Urinary bladder (tissue), 4 donors: ENCODE results near the gene DCLK2. TPM values are rescaled to one million over a fixed set of nuclear protein-coding genes. Genes with fewer than 3 reads are reported as not detected.

ENCODE experiments used
- DNase-seq: peaks from one replicate; pipeline ENCODE4 v3.0.0-alpha.2; 2015; ENCODE audit errors: extremely low spot score
- H3K27ac ChIP-seq: one replicate; pipeline ENCODE4 v1.5.1; 2013; ENCODE audit warnings: low read depth, mild to moderate bottlenecking, moderate library complexity
- H3K36me3 ChIP-seq: one replicate; pipeline ENCODE4 v1.6.1; 2013; ENCODE audit warnings: mild to moderate bottlenecking, moderate library complexity; ENCODE audit not compliant: insufficient read depth
- H3K4me1 ChIP-seq: one replicate; pipeline ENCODE4 v1.6.1; 2013; ENCODE audit warnings: mild to moderate bottlenecking, moderate library complexity; ENCODE audit not compliant: insufficient read depth
- H3K4me3 ChIP-seq: one replicate; pipeline ENCODE4 v1.5.1; 2013; ENCODE audit warnings: low read depth, low read length
- WGBS: extraction: QIAGEN DNeasy Blood & Tissue Kit; methylation state at CpG from one replicate; pipeline ENCODE4 v1.1.7; 2013; 5-methylcytosine and 5-hydroxymethylcytosine counted together
- polyA plus RNA-seq: library from polyadenylated mRNA; stranded (reverse); fragments of 200-250 nt; gene quantifications from one replicate; pipeline ENCODE4 v1.2.3, GENCODE V29; 2013
- total RNA-seq: library from RNA; depleted of rRNA; stranded (reverse); fragments of >200 nt; gene quantifications from one replicate; pipeline ENCODE4 v1.2.3, GENCODE V29; 2014
- donor health status: healthy with polysubstance abuse.
- donor health status: healthy.

The DCLK2 gene
- total and polyA plus RNA-seq, 2 donors, result 6.2 to 22.2 TPM

DNA sequence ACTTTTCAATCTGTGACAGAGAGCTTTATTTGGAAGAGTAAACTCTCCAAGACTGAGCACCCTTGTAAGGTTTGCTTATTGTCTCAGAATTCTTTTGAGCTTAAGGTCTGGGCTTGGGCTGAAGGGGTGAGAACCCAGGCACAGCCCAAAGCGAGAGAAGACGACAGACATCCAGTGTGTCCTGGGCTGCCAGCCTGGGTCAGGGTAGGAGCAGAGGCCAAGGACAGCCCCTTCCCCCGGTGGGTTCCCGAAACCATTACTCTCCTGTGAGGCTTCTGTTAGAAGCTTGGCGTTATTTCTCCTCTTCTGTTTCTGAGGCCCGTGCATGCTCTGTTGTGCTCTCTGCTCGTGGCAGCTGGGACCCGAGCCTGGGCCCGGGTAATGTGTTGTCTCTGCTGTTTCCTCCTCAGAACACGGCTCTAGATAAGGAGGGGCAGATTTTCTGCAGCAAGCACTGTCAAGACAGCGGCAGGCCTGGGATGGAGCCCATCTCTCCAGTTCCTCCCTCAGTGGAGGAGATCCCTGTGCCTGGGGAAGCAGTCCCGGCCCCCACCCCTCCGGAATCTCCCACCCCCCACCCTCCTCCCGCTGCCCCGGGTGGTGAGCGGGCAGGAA lies 177.5 kb downstream of the DCLK2 start:
- no peaks in the 10 kb centered on the region for H3K36me3 ChIP-seq
- H3K4me3 ChIP-seq, result no peak overlapping the region
- no peaks in the 10 kb centered on the region for H3K4me1 ChIP-seq
- no peak overlapping the region for H3K27ac ChIP-seq
- no peak for DNase-seq
- 57% methylated on average over 16 of the region's 16 CpGs for WGBS

DNA sequence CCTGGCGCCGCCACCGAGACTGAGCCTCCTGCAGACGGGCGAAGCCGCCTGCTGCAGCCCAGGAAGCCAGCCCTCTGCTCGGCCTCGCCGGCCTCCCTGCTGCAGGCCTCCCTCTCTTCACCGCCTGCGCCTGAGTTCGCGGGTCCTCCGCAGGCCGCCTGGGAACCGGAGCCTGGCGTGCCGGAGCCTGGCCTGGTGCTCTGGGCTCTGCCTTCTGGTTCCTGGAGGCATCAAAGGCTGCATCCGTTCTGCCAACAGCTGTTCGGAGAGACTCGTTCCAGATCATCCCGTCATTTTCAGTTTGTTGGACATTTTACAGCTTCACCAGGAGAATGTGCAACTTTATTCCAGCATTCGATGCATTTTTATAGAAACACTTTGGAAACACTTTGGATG lies 178.0 kb downstream of the DCLK2 start:
- H3K4me1 ChIP-seq, result no peaks in the 10 kb centered on the region
- H3K36me3 ChIP-seq, result no peaks in the 10 kb centered on the region
- no peak overlapping the region for H3K27ac ChIP-seq
- no peak overlapping the region for H3K4me3 ChIP-seq
- DNase-seq, result no peak
- WGBS, result 81% methylated on average over 23 of the region's 23 CpGs

DNA sequence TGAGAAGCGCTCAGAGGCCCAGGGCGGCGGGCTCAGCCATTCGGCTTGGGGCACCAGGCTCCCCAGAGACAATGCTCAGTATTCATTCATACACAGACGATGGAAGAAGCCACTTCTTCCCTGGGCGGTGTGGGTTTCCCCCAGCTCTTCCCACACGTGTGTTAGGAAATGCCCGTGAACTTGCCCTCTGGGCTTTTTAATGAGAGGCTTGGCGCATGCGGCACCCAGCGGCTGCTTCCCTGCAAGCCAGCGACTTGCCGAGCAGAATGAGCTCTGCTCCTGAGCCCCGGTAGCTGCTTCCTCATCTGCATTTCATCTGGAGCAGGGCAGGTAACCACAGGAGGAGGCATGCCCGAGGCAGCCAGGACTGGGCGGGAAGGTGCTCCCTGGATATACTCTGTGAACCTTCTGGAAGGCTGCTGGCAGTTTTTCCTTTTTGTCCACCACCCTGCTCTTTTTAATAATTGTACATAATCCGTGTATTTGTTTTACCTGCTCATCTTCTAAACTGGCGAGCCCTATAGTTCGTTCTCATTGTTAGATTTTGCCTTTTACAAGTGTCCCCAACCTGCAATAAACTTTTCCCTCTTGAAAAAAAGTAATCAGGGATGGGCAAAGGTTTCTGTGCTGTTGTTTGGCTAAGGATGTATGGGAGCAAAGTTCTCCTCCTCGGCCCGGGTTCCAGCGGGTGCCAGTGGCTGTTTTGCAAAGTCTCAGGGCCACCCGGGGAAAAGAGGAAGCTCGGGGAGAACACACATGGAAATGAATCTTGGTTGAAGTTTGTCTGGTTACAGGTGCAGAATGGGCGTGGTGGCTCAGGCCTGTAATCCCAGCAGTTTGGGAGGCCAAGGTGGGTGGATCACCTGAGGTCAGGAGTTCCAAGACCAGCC lies 178.8 kb downstream of the DCLK2 start:
- no peak overlapping the region for H3K27ac ChIP-seq
- no peak for DNase-seq

DNA sequence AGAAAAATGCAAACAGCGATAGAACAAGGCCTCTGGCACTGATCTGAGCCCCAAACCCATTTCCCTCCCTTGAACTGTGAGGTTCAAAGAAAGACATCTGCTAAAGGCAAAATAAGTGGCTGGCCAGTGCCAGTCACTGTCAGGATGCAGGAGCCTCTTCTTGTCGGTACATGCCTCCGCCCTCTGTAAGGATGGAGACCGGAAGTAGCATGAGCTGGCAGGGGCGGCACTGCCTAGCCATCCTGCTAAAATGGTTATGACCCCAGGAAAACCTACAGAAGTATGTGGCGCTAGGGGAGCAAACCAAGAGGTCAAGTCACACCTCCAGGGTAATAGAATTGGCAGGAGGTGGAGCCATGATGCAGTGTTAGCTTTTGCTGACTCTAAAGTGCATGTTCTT lies 180.3 kb downstream of the DCLK2 start:
- Histone ChIP-seq H3K4me3 (no peak overlapping the region), H3K36me3 (no peaks in the 10 kb centered on the region), H3K27ac (no peak overlapping the region), H3K4me1 (no peaks in the 10 kb centered on the region)
- WGBS, result 88% methylated on average over 6 of the region's 6 CpGs
- no peak for DNase-seq

More for the DNA sequence above, 178.8 kb downstream of the DCLK2 start:
- H3K4me3 ChIP-seq, result no peak overlapping the region
- H3K4me1 ChIP-seq, result no peaks in the 10 kb centered on the region
- 88% methylated on average over 25 of the region's 25 CpGs for WGBS
- H3K36me3 ChIP-seq, result no peaks in the 10 kb centered on the region

DNA sequence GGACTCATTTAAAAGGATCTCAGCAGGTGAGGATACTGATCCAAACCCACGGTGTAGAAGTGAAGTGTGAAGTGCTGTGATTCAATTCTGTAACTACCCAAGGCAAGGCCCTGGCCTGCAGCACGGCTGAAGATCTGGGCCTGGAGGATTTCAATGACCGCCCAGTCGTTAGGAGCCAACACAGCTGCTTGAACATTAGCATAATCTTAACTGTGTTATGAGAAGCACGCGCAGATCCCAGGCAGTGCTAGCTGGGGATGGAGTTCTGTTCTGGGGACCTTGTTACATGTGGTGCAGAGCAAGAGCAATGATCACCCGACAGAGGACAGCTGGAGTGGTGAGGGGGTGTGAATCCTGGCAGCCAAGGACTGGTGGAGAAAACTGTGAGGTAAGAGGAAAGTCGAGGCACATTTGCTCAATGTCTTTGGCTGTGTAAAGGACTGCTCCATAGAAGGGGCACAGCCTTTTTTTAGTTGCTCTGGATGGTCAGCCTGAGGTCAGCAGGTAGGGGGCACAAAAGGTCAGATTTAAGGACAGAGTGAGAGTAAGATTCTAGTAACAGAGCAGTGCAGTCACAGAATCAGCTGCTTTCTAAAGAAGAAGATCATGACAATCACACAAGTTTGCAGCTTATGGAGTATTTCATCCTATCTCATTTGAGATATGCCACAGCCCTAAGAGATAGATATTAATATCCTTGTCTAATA lies 181.8 kb downstream of the DCLK2 start:
- WGBS, result 52% methylated on average over 8 of the region's 8 CpGs
- H3K27ac ChIP-seq, result no peak overlapping the region
- H3K4me3 ChIP-seq, result no peak overlapping the region
- H3K4me1 ChIP-seq, result no peaks in the 10 kb centered on the region
- H3K36me3 ChIP-seq, result no peaks in the 10 kb centered on the region
- DNase-seq, result no peak

DNA sequence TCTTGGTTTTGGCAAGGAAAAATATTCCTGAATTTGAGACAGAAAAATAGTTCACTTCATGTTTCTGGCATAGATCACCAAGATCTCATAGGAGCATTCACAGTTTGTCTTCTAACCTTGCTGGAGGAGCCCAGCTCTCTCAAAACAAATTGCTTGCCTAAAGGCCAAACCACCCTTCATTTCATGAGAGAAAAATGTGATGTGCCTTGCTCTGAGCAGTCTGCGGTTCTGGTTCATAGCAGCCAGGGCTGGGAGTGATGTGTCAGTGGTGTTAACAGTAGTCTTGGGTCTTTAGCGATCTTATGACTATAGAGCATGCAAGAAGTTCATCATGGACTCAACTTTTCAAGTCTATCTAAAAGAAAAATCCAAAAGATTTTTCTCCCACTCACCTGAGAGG lies 183.3 kb downstream of the DCLK2 start:
- DNase-seq, result no peak
- Histone ChIP-seq H3K4me3 (no peak overlapping the region), H3K4me1 (no peaks in the 10 kb centered on the region), H3K36me3 (no peaks in the 10 kb centered on the region), H3K27ac (no peak overlapping the region)
- WGBS, result 97% methylated on average over 2 of the region's 2 CpGs

DNA sequence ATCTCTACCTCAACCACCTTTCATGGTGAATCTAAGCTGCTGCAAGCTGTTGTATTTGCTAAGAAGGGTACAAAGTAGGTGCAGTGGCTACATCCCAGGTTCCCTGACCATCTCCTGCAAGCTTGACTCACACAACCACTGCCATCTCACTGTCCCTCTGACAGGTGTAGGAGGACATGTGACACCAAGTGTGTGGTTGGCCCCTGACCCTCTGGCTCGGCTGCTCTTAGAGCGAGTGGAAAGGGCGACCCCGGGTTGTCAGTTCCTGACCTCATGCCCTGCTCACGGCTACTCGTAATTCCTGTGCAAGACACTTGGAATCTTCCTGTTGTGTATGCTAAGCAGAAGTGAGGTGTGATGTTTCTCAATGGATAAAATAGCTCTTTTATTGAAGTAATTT lies 184.4 kb downstream of the DCLK2 start:
- H3K4me1 ChIP-seq, result no peaks in the 10 kb centered on the region
- 92% methylated on average over 6 of the region's 6 CpGs for WGBS
- no peaks in the 10 kb centered on the region for H3K36me3 ChIP-seq
- DNase-seq, result no peak
- no peak overlapping the region for H3K27ac ChIP-seq
- H3K4me3 ChIP-seq, result no peak overlapping the region

DNA sequence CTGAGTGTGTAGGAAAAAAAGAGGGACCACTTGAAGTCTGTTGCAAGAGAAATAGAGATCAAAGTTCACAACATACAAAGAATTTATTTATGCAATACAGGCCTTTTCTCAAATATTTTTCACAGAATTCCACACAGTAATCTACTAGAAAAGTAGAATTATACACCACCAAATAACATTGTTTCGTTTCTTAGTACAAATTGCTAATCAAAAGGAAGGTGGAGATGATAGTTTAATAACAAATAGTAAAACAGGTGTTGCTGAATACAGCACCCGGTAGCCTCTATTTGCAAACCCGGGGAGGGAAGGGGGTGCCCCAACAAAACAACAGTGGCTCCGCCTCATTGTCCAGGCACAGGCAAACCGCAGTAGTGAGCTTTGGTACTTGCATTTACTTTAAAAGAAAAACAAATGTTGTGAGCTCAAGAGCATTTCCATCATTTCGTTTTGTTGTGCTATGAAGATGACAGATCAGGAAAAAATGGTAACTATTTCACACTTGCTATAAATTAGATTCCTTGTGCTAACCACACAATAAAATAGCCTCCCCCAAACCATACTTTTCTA lies 186.4 kb downstream of the DCLK2 start:
- 82% methylated on average over 6 of the region's 6 CpGs for WGBS
- no peak overlapping the region for H3K4me3 ChIP-seq
- no peaks in the 10 kb centered on the region for H3K4me1 ChIP-seq
- no peaks in the 10 kb centered on the region for H3K36me3 ChIP-seq
- no peak for DNase-seq
- no peak overlapping the region for H3K27ac ChIP-seq

DNA sequence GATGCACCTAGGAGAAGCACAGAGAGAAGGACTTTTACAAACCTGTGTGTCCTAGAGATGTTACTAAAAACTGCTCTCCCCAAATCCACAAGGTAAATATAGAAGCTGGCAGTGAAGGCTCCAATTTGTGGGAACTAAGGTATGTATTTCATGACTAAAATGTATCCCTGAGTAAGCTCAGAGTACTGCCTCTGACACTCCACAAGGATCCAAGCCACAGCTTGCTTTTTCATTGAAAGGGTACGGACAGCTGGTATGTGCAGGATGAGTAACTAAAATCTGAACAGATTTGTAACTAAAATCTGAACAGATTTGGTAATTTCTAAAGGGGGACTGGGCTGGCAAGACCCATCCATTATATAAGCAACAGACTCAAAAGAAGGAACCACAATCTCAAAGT lies 187.6 kb downstream of the DCLK2 start:
- Histone ChIP-seq H3K36me3 (peaks cover 1% of the 10 kb centered on the region), H3K4me1 (no peaks in the 10 kb centered on the region), H3K27ac (no peak overlapping the region), H3K4me3 (no peak overlapping the region)
- no peak for DNase-seq
- 97% methylated on average over 1 of the region's 1 CpG for WGBS

DNA sequence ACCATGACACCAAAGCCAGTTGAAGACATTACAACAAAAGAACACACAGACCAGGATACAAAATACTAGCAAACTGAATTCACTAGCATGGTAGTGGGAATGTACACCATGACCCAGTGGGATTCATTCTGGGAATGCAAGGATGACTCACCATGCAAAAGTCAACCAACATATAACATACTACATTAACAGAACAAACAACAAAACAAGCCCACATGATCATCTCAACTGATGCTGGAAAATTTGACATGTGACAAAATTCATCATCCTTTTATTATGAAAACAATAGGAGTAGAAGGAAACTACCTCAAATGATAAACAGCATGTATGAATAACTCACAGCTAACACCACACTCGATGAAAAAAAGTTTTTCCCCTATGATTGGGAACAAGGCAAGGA lies 190.2 kb downstream of the DCLK2 start:
- DNase-seq, result no peak
- no peak overlapping the region for H3K4me3 ChIP-seq
- H3K4me1 ChIP-seq, result no peaks in the 10 kb centered on the region
- H3K36me3 ChIP-seq, result peaks cover 1% of the 10 kb centered on the region
- 96% methylated on average over 1 of the region's 1 CpG for WGBS
- no peak overlapping the region for H3K27ac ChIP-seq

DNA sequence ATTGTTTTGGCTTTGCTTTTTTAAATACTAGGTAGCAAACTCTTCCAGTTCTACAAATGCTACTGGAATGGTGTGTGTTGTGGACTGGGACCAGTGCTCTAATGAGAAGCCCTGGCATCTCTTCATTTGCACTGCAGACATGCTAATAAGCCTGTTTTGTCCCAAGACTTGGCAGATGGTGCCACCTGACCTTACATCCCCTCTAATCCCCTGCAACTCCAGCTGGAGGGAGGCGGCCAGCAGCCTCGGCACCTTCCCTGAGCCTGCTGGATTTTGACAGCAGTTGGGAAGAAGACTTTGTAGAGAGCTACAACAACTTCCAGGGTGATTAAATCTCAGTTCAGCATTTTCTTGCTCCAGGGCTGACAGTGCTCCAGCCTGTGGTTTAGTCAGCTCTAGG lies 200.0 kb downstream of the DCLK2 start:
- Histone ChIP-seq H3K4me3 (no peak overlapping the region), H3K36me3 (peaks cover 7% of the 10 kb centered on the region), H3K27ac (no peak overlapping the region), H3K4me1 (no peaks in the 10 kb centered on the region)
- 99% methylated on average over 2 of the region's 2 CpGs for WGBS
- no peak for DNase-seq

DNA sequence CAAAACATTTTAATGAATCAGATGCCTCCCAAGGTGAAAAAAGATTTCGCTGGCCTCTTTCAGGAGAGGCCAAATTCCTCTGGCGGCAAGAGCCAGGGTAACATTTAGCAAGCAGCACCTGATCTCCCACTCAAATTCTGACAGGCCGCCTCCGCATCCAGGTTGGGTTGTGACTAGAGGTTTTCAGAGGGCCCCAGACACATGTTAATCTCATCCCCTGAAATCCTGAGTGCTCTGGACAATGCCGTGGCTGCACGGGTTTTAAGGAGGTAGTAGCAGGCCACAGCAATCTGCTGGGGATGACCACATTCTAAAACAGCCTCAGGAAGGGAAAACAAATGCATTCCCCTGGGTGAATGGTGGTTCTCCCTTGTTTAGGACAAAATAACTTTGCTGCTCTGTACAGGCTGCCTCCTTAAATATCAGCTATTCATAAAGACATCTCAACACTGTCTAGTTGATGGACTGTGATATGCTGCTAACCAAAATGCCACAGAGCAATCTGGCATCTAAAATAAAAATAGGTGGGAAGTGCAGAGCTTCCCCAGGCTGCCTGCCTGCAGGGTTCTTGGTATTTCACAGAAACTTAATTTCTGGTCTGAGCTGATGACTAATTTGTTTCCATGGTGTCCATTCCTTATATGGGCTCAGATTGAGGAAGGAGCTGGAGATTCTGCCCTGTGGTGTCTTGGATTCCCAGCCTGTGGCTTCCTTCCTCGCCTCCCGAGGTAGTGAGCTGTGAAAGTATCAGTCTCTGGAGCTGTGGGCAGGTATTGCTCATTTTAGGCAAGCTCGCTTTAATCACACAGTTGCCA lies 202.0 kb downstream of the DCLK2 start:
- Histone ChIP-seq H3K4me3 (no peak overlapping the region), H3K36me3 (peaks cover 7% of the 10 kb centered on the region), H3K27ac (no peak overlapping the region), H3K4me1 (no peaks in the 10 kb centered on the region)
- DNase-seq, result no peak
- WGBS, result 62% methylated on average over 9 of the region's 9 CpGs

DNA sequence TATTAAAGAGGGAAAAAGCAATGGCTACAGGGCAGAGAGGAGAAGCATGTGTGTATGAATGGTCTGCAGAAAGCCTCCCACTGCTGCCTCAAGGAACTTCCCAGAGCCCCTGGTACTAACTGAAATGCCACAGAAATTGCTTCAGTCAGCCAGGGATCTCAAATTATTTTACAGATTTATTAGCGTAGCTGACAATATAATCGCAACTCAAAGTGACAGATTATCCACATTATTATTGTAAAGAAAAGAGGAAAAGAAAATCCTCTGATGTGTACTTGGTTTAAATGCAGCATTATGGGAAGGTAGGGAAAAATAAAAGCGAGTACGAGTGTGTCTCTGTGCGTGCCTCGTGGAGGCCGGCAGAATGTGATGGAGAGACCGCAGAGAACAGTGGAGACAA lies 202.7 kb downstream of the DCLK2 start:
- Histone ChIP-seq H3K4me3 (no peak overlapping the region), H3K36me3 (peaks cover 7% of the 10 kb centered on the region), H3K27ac (no peak overlapping the region), H3K4me1 (no peaks in the 10 kb centered on the region)
- WGBS, result 97% methylated on average over 8 of the region's 8 CpGs
- DNase-seq, result no peak
